ENCODE measurements around the gene RCOR1.

- TF ChIP-seq CTCF (IDR thresholded peaks at IDR 0.05; ENCODE audit: poor library complexity) (no peak), EZH2phosphoT487 (IDR thresholded peaks at IDR 0.05; ENCODE audit: low read depth, severe bottlenecking, unreplicated experiment) (no peak), EZH2 (IDR thresholded peaks at IDR 0.05; ENCODE audit: borderline replicate concordance) (no peak)
Observed at GRCh38 chr14:102779084-102779462, 186.6 kb downstream of the RCOR1 start.

All from hepatocyte (in vitro differentiated cells).